Left lung (tissue), 14 donors: ENCODE measurements around the gene IGSF3. TPM values are rescaled to one million over a fixed set of nuclear protein-coding genes. Genes with fewer than 3 reads are reported as not detected.

Experiments
- ATAC-seq: fragments of 200-7000 bp; cut with Tn5 transposase; one replicate; pipeline ENCODE4 v1.9.1; 2020; ENCODE audit warnings: moderate library complexity
- DNase-seq, 4 donors: peaks; one replicate each; pipeline ENCODE4 v3.0.0-alpha.2; 2013 to 2020
- H3K27ac ChIP-seq, 2 donors: fragments of 200-600 bp; sonication (generic) in 1 of 2; one replicate each; pipeline versions ENCODE4 v1.5.0 to v1.8.0; 2020 to 2021
- H3K27me3 ChIP-seq, 2 donors: fragments of 200-600 bp; sonication (generic) in 1 of 2; one replicate each; pipeline versions ENCODE4 v1.5.0 to v1.8.0; 2020 to 2021
- H3K36me3 ChIP-seq, 2 donors: fragments of 200-600 bp; sonication (generic) in 1 of 2; one replicate each; pipeline versions ENCODE4 v1.5.0 to v1.8.0; 2020 to 2021
- H3K4me1 ChIP-seq, 2 donors: fragments of 200-600 bp; one replicate each; pipeline ENCODE4 v1.8.0; 2021
- H3K4me3 ChIP-seq, 2 donors: fragments of 200-600 bp; sonication (generic) in 1 of 2; one replicate each; pipeline versions ENCODE4 v1.5.0 to v1.8.0; 2020 to 2021; ENCODE audit warnings: mild to moderate bottlenecking in 1 of 2
- H3K9me3 ChIP-seq, 2 donors: fragments of 200-600 bp; sonication (generic) in 1 of 2; one replicate each; pipeline versions ENCODE4 v1.5.0 to v1.8.0; 2020 to 2021
- CTCF ChIP-seq, 2 donors: fragments of 200-600 bp; sonication (generic) in 1 of 2; IDR thresholded peaks; one replicate each; pipeline versions ENCODE4 v1.5.0 to v1.8.0; 2021; ENCODE audit warnings: antibody characterized with exemption in 2 of 2
- intact Hi-C, 2 donors: fragments of 100-400 bp; cut with DNase I; formaldehyde crosslinking; loops; one replicate each; pipeline versions ENCODE4 v1.11.2 to v1.14.2; 2022
- long read RNA-seq, 12 donors: library from polyadenylated mRNA in 2 of 12; unstranded in 2 of 12; transcript quantifications; one replicate each; pipeline ENCODE4 v2.0.0 and lab custom pipeline, GENCODE V29; 2019 to 2026
- polyA plus RNA-seq, 6 donors: library from polyadenylated mRNA; unstranded; fragments of 120-200 nt; gene quantifications; one replicate each; pipeline ENCODE4 v1.2.1, GENCODE V29; 2013; ENCODE audit not compliant: insufficient read length in 6 of 6
- total RNA-seq, 2 donors: library from RNA; stranded (reverse); fragmentation: NEBNext Ultra II Directional; extraction: Animal tissue kit (Norgen Biotek cat#: 25700); gene quantifications; one replicate each; pipeline ENCODE4 v1.2.1, GENCODE V29; 2021
- donor health status: DM: no; HTN: yes; CAD: no.
- donor health status: DM: no; HTN: no; CAD: no.

The IGSF3 gene
- 10 to 100 TPM; 12.6 to 21.6 TPM for total RNA-seq
- 10 to 100 TPM; 31.6 to 52.4 (median 51.1) TPM for polyA plus RNA-seq
- long read RNA-seq, donor 1, full-length matches to known transcripts: 1 of 39 reads
- long read RNA-seq, donor 1, partial matches to known transcripts: 38 of 39 reads
- long read RNA-seq, donor 1, other reads (novel, unspliced or antisense): 0 of 39 reads
- long read RNA-seq, donor 2, full-length matches to known transcripts: 2 of 20 reads
- long read RNA-seq, donor 2, partial matches to known transcripts: 18 of 20 reads
- long read RNA-seq, donor 2, other reads (novel, unspliced or antisense): 0 of 20 reads
- long read RNA-seq, donor 3, full-length matches to known transcripts: 2 of 7 reads
- long read RNA-seq, donor 3, partial matches to known transcripts: 5 of 7 reads
- long read RNA-seq, donor 3, other reads (novel, unspliced or antisense): 0 of 7 reads
- long read RNA-seq, donor 4: 0 reads
- long read RNA-seq, donor 5, partial matches to known transcripts: 18 of 18 reads
- long read RNA-seq, donor 5, other reads (novel, unspliced or antisense): 0 of 18 reads
- long read RNA-seq, donor 6, full-length matches to known transcripts: 1 of 1 reads
- long read RNA-seq, donor 6, partial matches to known transcripts: 0 of 1 reads
- long read RNA-seq, donor 6, other reads (novel, unspliced or antisense): 0 of 1 reads
- long read RNA-seq, donor 7, partial matches to known transcripts: 5 of 5 reads
- long read RNA-seq, donor 7, other reads (novel, unspliced or antisense): 0 of 5 reads
- long read RNA-seq, donor 8, partial matches to known transcripts: 8 of 8 reads
- long read RNA-seq, donor 8, other reads (novel, unspliced or antisense): 0 of 8 reads
- long read RNA-seq, donor 9: 0 reads
- long read RNA-seq, donor 10, partial matches to known transcripts: 1 of 1 reads
- long read RNA-seq, donor 10, other reads (novel, unspliced or antisense): 0 of 1 reads
- long read RNA-seq, donor 11, partial matches to known transcripts: 17 of 17 reads
- long read RNA-seq, donor 11, other reads (novel, unspliced or antisense): 0 of 17 reads
- long read RNA-seq, donor 12, full-length matches to known transcripts: 1 of 14 reads
- long read RNA-seq, donor 12, partial matches to known transcripts: 13 of 14 reads
- long read RNA-seq, donor 12, other reads (novel, unspliced or antisense): 0 of 14 reads

GRCh38 chr1:116667575-116668105 is at the start of gene IGSF3:
TSS of gene IGSF3 (minus strand) at chr1:116667733. CDS start at chr1:116666326, 1,407 bp downstream.
- ATAC-seq (peak; percentile 94), DNase-seq (peak; percentile 59 to 94 (median 82))
- peaks cover 6 to 12% of the 10 kb centered on the region in 2 donors for H3K4me1 ChIP-seq
- peak within 1 kb of the TSS in 1 of 2 donors; percentile 13 for H3K27ac ChIP-seq
- no peaks in the 10 kb centered on the region for H3K36me3 ChIP-seq
- H3K27me3 ChIP-seq: peaks cover 4 to 72% of the 10 kb centered on the region in 2 donors
- no peak for TF ChIP-seq CTCF (IDR thresholded peaks at IDR 0.05)
- peak within 1 kb of the TSS; percentile 49 to 50 for H3K4me3 ChIP-seq
- intact Hi-C loops: no loop called here
- H3K9me3 ChIP-seq: no peaks in the 10 kb centered on the region

- ATAC-seq (peak; percentile 92), DNase-seq (peak in 1 of 4 donors; percentile 59)
- Histone ChIP-seq H3K4me1 (no peaks in the 10 kb centered on the region), H3K27me3 (no peaks in the 10 kb centered on the region), H3K27ac (no peak overlapping the region), H3K9me3 (no peaks in the 10 kb centered on the region), H3K4me3 (no peak overlapping the region), H3K36me3 (no peaks in the 10 kb centered on the region)
- intact Hi-C loops: no loop called here
- no peak for TF ChIP-seq CTCF (IDR thresholded peaks at IDR 0.05)
These were observed 49.8 kb upstream of the IGSF3 start for GRCh38 chr1:116717318-116717717.

- no peak for ATAC-seq
- no peaks in the 10 kb centered on the region for H3K9me3 ChIP-seq
These were observed 48.9 kb upstream of the IGSF3 start for GRCh38 chr1:116716391-116716790.

GRCh38 chr1:116713474-116713873 is 45.9 kb upstream of the IGSF3 start:
- no peaks in the 10 kb centered on the region for H3K36me3 ChIP-seq
- no peak overlapping the region for H3K4me3 ChIP-seq
- H3K4me1 ChIP-seq: peaks cover 0 to 15% of the 10 kb centered on the region in 2 donors
- no peaks in the 10 kb centered on the region for H3K27me3 ChIP-seq
- intact Hi-C loops: no loop called here
- no peaks in the 10 kb centered on the region for H3K9me3 ChIP-seq
- no peak for TF ChIP-seq CTCF (IDR thresholded peaks at IDR 0.05)
- no peak overlapping the region for H3K27ac ChIP-seq
- ATAC-seq: no peak
- no peak for DNase-seq

More at GRCh38 chr1:116716391-116716790, 48.9 kb upstream of the IGSF3 start:
- H3K4me3 ChIP-seq: no peak overlapping the region
- no peaks in the 10 kb centered on the region for H3K36me3 ChIP-seq
- peaks cover 0 to 2% of the 10 kb centered on the region in 2 donors for H3K4me1 ChIP-seq
- no peaks in the 10 kb centered on the region for H3K27me3 ChIP-seq
- H3K27ac ChIP-seq: no peak overlapping the region
- TF ChIP-seq CTCF (IDR thresholded peaks at IDR 0.05): no peak
- DNase-seq: no peak
- intact Hi-C loops: no loop called here
